Karpas-422 (cell line): ENCODE results near the gene JMJD1C. TPM values are rescaled to one million over a fixed set of nuclear protein-coding genes. Genes with fewer than 3 reads are reported as not detected.

Experiments used
- DNase-seq: peaks from one replicate; pipeline ENCODE4 v3.0.0-alpha.2; 2015
- H2AFZ ChIP-seq: fragments of 200-600 bp; sonication (generic); 2 replicates; pipeline ENCODE4 v1.6.1; 2014; ENCODE audit warnings: antibody characterized with exemption, low read length, mixed read lengths
- H3K27ac ChIP-seq: fragments of 200-600 bp; sonication (generic); 2 replicates; pipeline ENCODE4 v1.5.1; 2014; ENCODE audit warnings: mild to moderate bottlenecking, low read length, moderate library complexity
- H3K27me3 ChIP-seq: fragments of 200-600 bp; sonication (generic); 2 replicates; pipeline ENCODE4 v1.6.1; 2014; ENCODE audit warnings: low read length, mixed read lengths
- H3K36me3 ChIP-seq: fragments of 200-600 bp; sonication (generic); 2 replicates; pipeline ENCODE4 v1.6.1; 2014; ENCODE audit warnings: low read length, mixed read lengths; ENCODE audit not compliant: insufficient read depth
- H3K4me1 ChIP-seq: fragments of 200-600 bp; sonication (generic); 2 replicates; pipeline ENCODE4 v1.6.1; 2014; ENCODE audit warnings: mild to moderate bottlenecking, low read length, mixed read lengths
- H3K4me2 ChIP-seq: fragments of 200-600 bp; sonication (generic); 2 replicates; pipeline ENCODE4 v1.6.1; 2014; ENCODE audit warnings: low read length, low read depth, mild to moderate bottlenecking; ENCODE audit not compliant: poor library complexity, severe bottlenecking
- H3K4me3 ChIP-seq: fragments of 200-600 bp; sonication (generic); 2 replicates; pipeline ENCODE4 v1.5.1; 2014; ENCODE audit warnings: mild to moderate bottlenecking, antibody characterized with exemption, low read length, mixed read lengths
- H3K79me2 ChIP-seq: fragments of 200-600 bp; sonication (generic); 2 replicates; pipeline ENCODE4 v1.6.1; 2014; ENCODE audit warnings: mild to moderate bottlenecking, low read length, mixed read lengths
- H3K9ac ChIP-seq: fragments of 200-600 bp; sonication (generic); 2 replicates; pipeline ENCODE4 v1.6.0; 2014; ENCODE audit warnings: low read length
- H3K9me2 ChIP-seq: fragments of 200-600 bp; sonication (generic), shearing (Covaris generic); replicated peaks from 2 replicates; pipeline ENCODE4 v1.6.0; 2014; ENCODE audit warnings: mild to moderate bottlenecking, low read length, moderate library complexity; ENCODE audit not compliant: insufficient read depth
- H3K9me3 ChIP-seq: fragments of 300-700, 200-600 bp; sonication (generic); 2 replicates; pipeline ENCODE4 v1.6.1; 2014; ENCODE audit warnings: low read length, mixed read lengths
- H4K20me1 ChIP-seq: fragments of 200-600 bp; sonication (generic); 2 replicates; pipeline ENCODE4 v1.6.1; 2014; ENCODE audit warnings: mild to moderate bottlenecking, antibody characterized with exemption, low read length, low read depth; ENCODE audit not compliant: insufficient read depth
- total RNA-seq: library from RNA; depleted of rRNA; stranded (reverse); fragments of >200 nt; shearing (Covaris generic); gene quantifications from 2 replicates; pipeline ENCODE4 v1.2.3, GENCODE V29; 2014; ENCODE audit warnings: low replicate concordance

JMJD1C gene
- total RNA-seq, 1 experiment from 2014 or later: 141 TPM

GRCh38 chr10:63491588-63492316, 26.0 kb upstream of the JMJD1C start:
- no peak overlapping the region for H3K4me2 ChIP-seq
- H3K9ac ChIP-seq: no peak overlapping the region
- no peaks in the 10 kb centered on the region for H3K27me3 ChIP-seq
- no peaks in the 10 kb centered on the region for H3K4me1 ChIP-seq
- H3K9me3 ChIP-seq: no peaks in the 10 kb centered on the region
- H3K79me2 ChIP-seq: no peaks in the 10 kb centered on the region
- H4K20me1 ChIP-seq: peaks cover 10% of the 10 kb centered on the region
- no peak overlapping the region for H3K27ac ChIP-seq
- DNase-seq: no peak
- H2AFZ ChIP-seq: no peak overlapping the region
- H3K4me3 ChIP-seq: no peak overlapping the region
- H3K36me3 ChIP-seq: no peaks in the 10 kb centered on the region
- no peaks in the 10 kb centered on the region for H3K9me2 ChIP-seq

- Histone ChIP-seq H3K4me3 (no peak overlapping the region), H3K79me2 (no peaks in the 10 kb centered on the region), H2AFZ (no peak overlapping the region), H3K27ac (no peak overlapping the region), H3K4me2 (no peak overlapping the region), H3K9ac (no peak overlapping the region), H4K20me1 (peaks cover 4% of the 10 kb centered on the region; the same call in 1 of the 2 replicates), H3K9me2 (no peaks in the 10 kb centered on the region), H3K9me3 (no peaks in the 10 kb centered on the region), H3K27me3 (no peaks in the 10 kb centered on the region), H3K4me1 (no peaks in the 10 kb centered on the region), H3K36me3 (no peaks in the 10 kb centered on the region)
- no peak for DNase-seq
These were observed 24.1 kb upstream of the JMJD1C start for GRCh38 chr10:63489838-63490237.

- Histone ChIP-seq H3K36me3 (no peaks in the 10 kb centered on the region), H3K4me2 (no peak overlapping the region), H2AFZ (no peak overlapping the region), H4K20me1 (no peaks in the 10 kb centered on the region), H3K4me1 (no peaks in the 10 kb centered on the region), H3K9me2 (no peaks in the 10 kb centered on the region), H3K4me3 (no peak overlapping the region), H3K27ac (no peak overlapping the region), H3K27me3 (no peaks in the 10 kb centered on the region), H3K9me3 (no peaks in the 10 kb centered on the region), H3K79me2 (no peaks in the 10 kb centered on the region), H3K9ac (no peak overlapping the region)
- no peak for DNase-seq
These were observed 22.2 kb upstream of the JMJD1C start for GRCh38 chr10:63487990-63488389.

- Histone ChIP-seq H2AFZ (no peak overlapping the region), H3K4me1 (no peaks in the 10 kb centered on the region), H3K36me3 (no peaks in the 10 kb centered on the region), H3K4me2 (no peak overlapping the region), H3K9me3 (no peaks in the 10 kb centered on the region), H3K27ac (no peak overlapping the region), H3K79me2 (no peaks in the 10 kb centered on the region), H4K20me1 (peaks cover 4% of the 10 kb centered on the region; the same call in 1 of the 2 replicates), H3K27me3 (no peaks in the 10 kb centered on the region), H3K9ac (no peak overlapping the region), H3K4me3 (no peak overlapping the region), H3K9me2 (no peaks in the 10 kb centered on the region)
- no peak for DNase-seq
These were observed 18.2 kb upstream of the JMJD1C start for GRCh38 chr10:63483983-63484382.

GRCh38 chr10:63481815-63482421, 16.1 kb upstream of the JMJD1C start:
- no peak overlapping the region for H3K9ac ChIP-seq
- H3K27ac ChIP-seq: no peak overlapping the region
- H3K27me3 ChIP-seq: no peaks in the 10 kb centered on the region
- H3K4me3 ChIP-seq: no peak overlapping the region
- H3K79me2 ChIP-seq: no peaks in the 10 kb centered on the region
- peaks cover 11% of the 10 kb centered on the region for H3K4me1 ChIP-seq
- no peak overlapping the region for H2AFZ ChIP-seq
- no peaks in the 10 kb centered on the region for H3K9me2 ChIP-seq
- H3K4me2 ChIP-seq: no peak overlapping the region
- H3K9me3 ChIP-seq: no peaks in the 10 kb centered on the region
- DNase-seq: no peak
- no peaks in the 10 kb centered on the region for H3K36me3 ChIP-seq
- peaks cover 5% of the 10 kb centered on the region; the same call in 1 of the 2 replicates for H4K20me1 ChIP-seq

GRCh38 chr10:63480237-63480636, 14.5 kb upstream of the JMJD1C start:
- Histone ChIP-seq H3K4me3 (no peak overlapping the region), H3K9me2 (no peaks in the 10 kb centered on the region), H3K36me3 (no peaks in the 10 kb centered on the region), H4K20me1 (peaks cover 7% of the 10 kb centered on the region; the same call in 1 of the 2 replicates), H3K4me1 (peaks cover 11% of the 10 kb centered on the region), H3K79me2 (no peaks in the 10 kb centered on the region), H3K27me3 (no peaks in the 10 kb centered on the region), H3K9me3 (no peaks in the 10 kb centered on the region), H2AFZ (no peak overlapping the region), H3K4me2 (no peak overlapping the region), H3K27ac (no peak overlapping the region), H3K9ac (no peak overlapping the region)
- DNase-seq: no peak

GRCh38 chr10:63478564-63478963, 12.8 kb upstream of the JMJD1C start:
- H3K9me2 ChIP-seq: no peaks in the 10 kb centered on the region
- no peak overlapping the region for H3K9ac ChIP-seq
- no peaks in the 10 kb centered on the region for H3K36me3 ChIP-seq
- H3K27me3 ChIP-seq: no peaks in the 10 kb centered on the region
- H3K27ac ChIP-seq: no peak overlapping the region
- H4K20me1 ChIP-seq: peaks cover 7% of the 10 kb centered on the region; the same call in 1 of the 2 replicates
- no peak for DNase-seq
- H3K4me3 ChIP-seq: no peak overlapping the region
- H2AFZ ChIP-seq: no peak overlapping the region
- no peak overlapping the region for H3K4me2 ChIP-seq
- H3K79me2 ChIP-seq: no peaks in the 10 kb centered on the region
- H3K9me3 ChIP-seq: no peaks in the 10 kb centered on the region
- H3K4me1 ChIP-seq: peaks cover 11% of the 10 kb centered on the region

GRCh38 chr10:63477927-63478326, 12.2 kb upstream of the JMJD1C start:
- Histone ChIP-seq H3K79me2 (no peaks in the 10 kb centered on the region), H3K27ac (no peak overlapping the region), H3K4me2 (no peak overlapping the region), H3K4me3 (no peak overlapping the region), H3K9me3 (no peaks in the 10 kb centered on the region), H2AFZ (no peak overlapping the region), H4K20me1 (peaks cover 7% of the 10 kb centered on the region; the same call in 1 of the 2 replicates), H3K9ac (no peak overlapping the region), H3K27me3 (no peaks in the 10 kb centered on the region), H3K9me2 (no peaks in the 10 kb centered on the region), H3K36me3 (no peaks in the 10 kb centered on the region), H3K4me1 (peaks cover 11% of the 10 kb centered on the region)
- no peak for DNase-seq
